Neural progenitor cell (in vitro differentiated cells): ENCODE results near the gene ZNF691. TPM values are rescaled to one million over a fixed set of nuclear protein-coding genes. Genes with fewer than 3 reads are reported as not detected.
"Not testable (repeated sequence)": the region's sequence is repeated elsewhere in the genome, so short reads cannot be mapped to it uniquely, and the experiment has no call there.

Experiments used
- DNase-seq: peaks from one replicate; pipeline ENCODE4 v3.0.0-alpha.2; 2016; ENCODE audit warnings: low spot score
- H2AFZ ChIP-seq: fragments of 200-600 bp; sonication (generic); replicated peaks from 2 replicates; pipeline ENCODE4 v1.6.1; 2016; ENCODE audit warnings: antibody characterized with exemption
- H3F3A ChIP-seq: fragments of 200-600 bp; sonication (generic); 2 replicates; pipeline ENCODE4 v1.6.1; 2016; ENCODE audit warnings: antibody characterized with exemption, low read depth
- H3K27ac ChIP-seq: fragments of 200-600 bp; sonication (generic); 2 replicates; pipeline ENCODE4 v1.5.1; 2016; ENCODE audit warnings: mild to moderate bottlenecking
- H3K27me3 ChIP-seq: fragments of 200-600 bp; sonication (generic); 2 replicates; pipeline ENCODE4 v1.6.1; 2016; ENCODE audit warnings: mild to moderate bottlenecking, moderate library complexity
- H3K36me3 ChIP-seq: fragments of 200-600 bp; sonication (generic); 2 replicates; pipeline ENCODE4 v1.5.1; 2016
- H3K4me1 ChIP-seq: fragments of 200-600 bp; sonication (generic); 2 replicates; pipeline ENCODE4 v1.6.1; 2016; ENCODE audit warnings: mixed run types
- H3K4me2 ChIP-seq: fragments of 200-600 bp; sonication (generic); 2 replicates; pipeline ENCODE4 v1.6.1; 2016
- H3K4me3 ChIP-seq: fragments of 200-600 bp; sonication (generic); 2 replicates; pipeline ENCODE4 v1.5.1; 2016
- H3K79me2 ChIP-seq: fragments of 200-600 bp; sonication (generic); 2 replicates; pipeline ENCODE4 v1.6.1; 2016; ENCODE audit warnings: low read depth
- H3K9ac ChIP-seq: fragments of 200-600 bp; sonication (generic); 2 replicates; pipeline ENCODE4 v1.6.1; 2016
- H3K9me3 ChIP-seq: fragments of 200-600 bp; sonication (generic); 2 replicates; pipeline ENCODE4 v1.5.1; 2016; ENCODE audit warnings: low read depth
- H4K20me1 ChIP-seq: fragments of 200-600 bp; sonication (generic); 2 replicates; pipeline ENCODE4 v1.6.1; 2016; ENCODE audit warnings: low read depth
- H3K27ac Mint-ChIP-seq: 3 replicates; pipeline ENCODE4 v1.8.0; 2021; ENCODE audit warnings: mixed read lengths
- H3K27me3 Mint-ChIP-seq: 2 replicates; pipeline ENCODE4 v1.8.0; 2022; ENCODE audit warnings: low read depth, mild to moderate bottlenecking, inconsistent platforms, moderate library complexity, mixed read lengths; ENCODE audit not compliant: insufficient read depth
- H3K36me3 Mint-ChIP-seq: 3 replicates; pipeline ENCODE4 v1.8.0; 2021; ENCODE audit warnings: mixed read lengths
- H3K4me1 Mint-ChIP-seq: 3 replicates; pipeline ENCODE4 v1.8.0; 2021; ENCODE audit warnings: mixed read lengths
- H3K4me3 Mint-ChIP-seq: 3 replicates; pipeline ENCODE4 v1.8.0; 2021; ENCODE audit warnings: mild to moderate bottlenecking, moderate library complexity, mixed read lengths
- H3K9me3 Mint-ChIP-seq: 3 replicates; pipeline ENCODE4 v1.8.0; 2020; ENCODE audit warnings: mixed read lengths
- EZH2 ChIP-seq: fragments of 200-600 bp; sonication (generic); IDR thresholded peaks from 2 replicates; pipeline ENCODE4 v1.6.1; 2017; ENCODE audit warnings: antibody characterized with exemption, mild to moderate bottlenecking, moderate library complexity
- EZH2phosphoT487 ChIP-seq: fragments of 200-600 bp; sonication (generic); IDR thresholded peaks from 2 replicates; pipeline ENCODE4 v1.6.1; 2017; ENCODE audit warnings: antibody characterized with exemption
- total RNA-seq: library from RNA; depleted of rRNA; stranded (reverse); fragments of >200 nt; gene quantifications from 2 replicates; pipeline ENCODE4 v1.2.3, GENCODE V29; 2015; ENCODE audit warnings: low replicate concordance
- TF ChIP-seq, protein P1 (sequence below): fragments of 200-600 bp; sonication (generic); IDR thresholded peaks from 2 replicates; pipeline ENCODE4 v1.5.1; 2017; ENCODE audit warnings: antibody characterized with exemption, mild to moderate bottlenecking

Gene ZNF691
- total RNA-seq, 1 donor from 2014 or later, result 17.6 TPM

GRCh38 chr1:42807056-42807668, 39.3 kb upstream of the ZNF691 start:
- H3K27me3 ChIP-seq, result no peaks in the 10 kb centered on the region
- no peak for DNase-seq
- H3K9ac ChIP-seq, result no peak overlapping the region
- no peak overlapping the region for H3K4me3 Mint-ChIP-seq
- no peak overlapping the region for H3K4me3 ChIP-seq
- H3K36me3 Mint-ChIP-seq, result peaks cover 34% of the 10 kb centered on the region
- H2AFZ ChIP-seq, result no peak overlapping the region
- H3K27me3 Mint-ChIP-seq, result peaks cover 3% of the 10 kb centered on the region
- no peaks in the 10 kb centered on the region for H4K20me1 ChIP-seq
- no peaks in the 10 kb centered on the region for H3F3A ChIP-seq
- peaks cover 3% of the 10 kb centered on the region for H3K36me3 ChIP-seq
- no peaks in the 10 kb centered on the region for H3K4me1 ChIP-seq
- H3K27ac Mint-ChIP-seq, result no peak overlapping the region
- no peaks in the 10 kb centered on the region for H3K9me3 ChIP-seq
- H3K4me2 ChIP-seq, result no peak overlapping the region
- TF ChIP-seq EZH2phosphoT487, result no peak
- TF ChIP-seq, protein P1, sequence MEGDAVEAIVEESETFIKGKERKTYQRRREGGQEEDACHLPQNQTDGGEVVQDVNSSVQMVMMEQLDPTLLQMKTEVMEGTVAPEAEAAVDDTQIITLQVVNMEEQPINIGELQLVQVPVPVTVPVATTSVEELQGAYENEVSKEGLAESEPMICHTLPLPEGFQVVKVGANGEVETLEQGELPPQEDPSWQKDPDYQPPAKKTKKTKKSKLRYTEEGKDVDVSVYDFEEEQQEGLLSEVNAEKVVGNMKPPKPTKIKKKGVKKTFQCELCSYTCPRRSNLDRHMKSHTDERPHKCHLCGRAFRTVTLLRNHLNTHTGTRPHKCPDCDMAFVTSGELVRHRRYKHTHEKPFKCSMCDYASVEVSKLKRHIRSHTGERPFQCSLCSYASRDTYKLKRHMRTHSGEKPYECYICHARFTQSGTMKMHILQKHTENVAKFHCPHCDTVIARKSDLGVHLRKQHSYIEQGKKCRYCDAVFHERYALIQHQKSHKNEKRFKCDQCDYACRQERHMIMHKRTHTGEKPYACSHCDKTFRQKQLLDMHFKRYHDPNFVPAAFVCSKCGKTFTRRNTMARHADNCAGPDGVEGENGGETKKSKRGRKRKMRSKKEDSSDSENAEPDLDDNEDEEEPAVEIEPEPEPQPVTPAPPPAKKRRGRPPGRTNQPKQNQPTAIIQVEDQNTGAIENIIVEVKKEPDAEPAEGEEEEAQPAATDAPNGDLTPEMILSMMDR, result no peak
- TF ChIP-seq EZH2, result no peak
- H3K4me1 Mint-ChIP-seq, result peaks cover 3% of the 10 kb centered on the region
- H3K27ac ChIP-seq, result no peak overlapping the region
- no peaks in the 10 kb centered on the region for H3K79me2 ChIP-seq
- H3K9me3 Mint-ChIP-seq, result peaks cover 3% of the 10 kb centered on the region

GRCh38 chr1:42814815-42815214, 31.6 kb upstream of the ZNF691 start:
- H2AFZ ChIP-seq, H3K79me2 ChIP-seq, H3K9me3 Mint-ChIP-seq, H3K36me3 ChIP-seq, H3K27ac ChIP-seq, H3K27ac Mint-ChIP-seq, H3K9ac ChIP-seq, H3K4me3 Mint-ChIP-seq, H3K27me3 ChIP-seq, H4K20me1 ChIP-seq, H3K4me2 ChIP-seq, H3K4me3 ChIP-seq, H3K27me3 Mint-ChIP-seq, DNase-seq, H3K9me3 ChIP-seq: not testable (repeated sequence)
- Mint-ChIP-seq H3K4me1 (peaks cover 18% of the 10 kb centered on the region), H3K36me3 (peaks cover 13% of the 10 kb centered on the region)
- Histone ChIP-seq H3F3A (peaks cover 27% of the 10 kb centered on the region), H3K4me1 (peaks cover 14% of the 10 kb centered on the region)

DNA sequence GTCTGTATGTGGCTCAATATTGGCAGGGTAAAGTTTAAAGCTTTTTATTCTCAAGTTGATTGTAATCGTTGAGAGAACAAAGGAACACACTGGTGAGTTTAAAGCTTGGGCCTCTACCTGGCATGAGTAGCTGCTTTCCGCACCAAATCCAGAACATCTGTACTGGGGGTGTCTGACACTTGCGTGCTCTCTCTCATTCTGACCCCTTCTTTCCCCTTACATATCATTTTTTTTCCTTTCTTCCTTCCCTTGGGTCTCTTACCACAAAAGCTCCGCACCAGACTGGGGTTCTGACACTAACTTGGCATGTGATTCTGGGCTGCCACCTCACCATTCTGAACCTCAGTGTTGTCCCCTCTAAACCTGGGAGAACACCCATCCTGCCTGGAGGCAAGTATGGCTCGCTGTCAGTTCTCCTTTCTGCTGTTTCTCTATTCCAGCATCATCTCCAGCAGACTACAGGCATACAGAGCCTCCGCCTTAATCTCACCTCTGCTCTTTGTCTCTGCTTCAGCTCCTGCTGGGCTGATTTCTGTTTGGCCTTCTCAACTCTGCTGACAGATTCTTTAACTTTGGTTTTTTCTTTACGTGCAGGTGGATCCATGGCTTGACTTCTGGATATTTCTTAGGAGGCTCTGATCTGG, 30.4 kb upstream of the ZNF691 start:
- Histone ChIP-seq H3K4me3 (peak overlapping the region; percentile 70), H3F3A (peaks cover 30% of the 10 kb centered on the region), H3K36me3 (no peaks in the 10 kb centered on the region), H3K9me3 (no peaks in the 10 kb centered on the region), H3K4me2 (peak overlapping the region; percentile 79), H3K4me1 (peaks cover 22% of the 10 kb centered on the region), H3K79me2 (peaks cover 9% of the 10 kb centered on the region), H4K20me1 (no peaks in the 10 kb centered on the region), H3K9ac (no peak overlapping the region), H3K27me3 (no peaks in the 10 kb centered on the region), H2AFZ (no peak overlapping the region), H3K27ac (peak overlapping the region; percentile 99)
- H3K9me3 Mint-ChIP-seq, result no peaks in the 10 kb centered on the region
- H3K27ac Mint-ChIP-seq, result peak overlapping the region; percentile 21
- peak; percentile 67 for DNase-seq
- H3K4me3 Mint-ChIP-seq, result peak overlapping the region; percentile 85
- peaks cover 9% of the 10 kb centered on the region for H3K36me3 Mint-ChIP-seq
- peaks cover 2% of the 10 kb centered on the region for H3K27me3 Mint-ChIP-seq
- no peak for TF ChIP-seq EZH2phosphoT487
- no peak for TF ChIP-seq EZH2
- TF ChIP-seq, protein P1, result no peak
- H3K4me1 Mint-ChIP-seq, result peaks cover 22% of the 10 kb centered on the region
